ENCODE results near the gene ARL17A.
"Not testable (repeated sequence)": the region's sequence is repeated elsewhere in the genome, so short reads cannot be mapped to it uniquely, and the experiment has no call there.

Gene ARL17A

DNA sequence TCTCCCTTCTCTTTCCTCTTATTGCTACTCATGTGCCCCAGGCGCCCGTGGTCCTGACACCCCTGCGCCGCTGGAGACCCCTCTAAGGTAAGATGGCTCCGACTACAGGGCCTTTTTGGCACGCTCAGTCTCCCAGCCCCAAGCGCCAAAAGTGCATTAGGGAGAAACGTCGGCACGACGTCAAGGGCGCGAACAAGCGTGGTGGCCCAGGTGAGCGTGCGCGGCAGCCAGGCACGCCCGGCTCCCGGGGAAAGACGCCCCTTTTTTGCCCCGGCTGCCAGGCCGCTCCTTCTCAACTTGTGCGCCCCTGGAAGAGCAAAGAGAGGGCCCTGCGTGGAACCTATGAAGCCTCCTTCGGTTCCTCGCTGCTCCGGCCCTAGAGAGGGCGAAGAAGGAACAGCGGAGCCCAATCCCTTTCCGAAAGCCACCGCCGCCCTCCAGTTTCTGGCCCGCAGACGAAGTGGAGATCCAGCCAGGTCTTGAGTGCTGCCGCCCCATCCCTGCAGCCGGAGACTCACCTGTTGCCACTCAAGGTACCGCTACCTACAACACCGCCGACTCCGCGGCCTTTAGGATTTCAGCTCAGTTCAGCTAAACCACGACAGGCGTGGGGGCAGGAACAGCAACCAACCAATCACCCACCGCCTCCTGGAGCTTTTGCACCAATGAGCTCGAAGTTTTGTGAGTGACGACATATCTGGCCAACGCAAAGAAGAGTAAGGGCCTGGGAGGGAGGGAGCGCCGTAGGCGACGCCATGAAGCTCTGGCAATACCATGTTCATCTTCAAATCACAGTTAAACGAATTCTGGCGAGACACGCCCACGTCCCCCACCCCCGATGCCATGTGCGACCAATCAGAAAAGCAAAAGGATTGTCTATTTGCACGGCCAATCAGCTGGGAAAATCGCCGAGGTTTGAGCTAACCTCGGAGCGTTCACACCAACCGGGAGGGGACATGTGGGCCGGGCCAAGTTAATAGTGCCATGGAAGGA is at the start of gene ARL17A:
Gene ARL17A, minus strand, starts transcription at position 609 of the 993 bp plus-strand sequence. CDS start 3,369 bp downstream, outside the sequence.
- not testable (repeated sequence) for DNase-seq (ENCODE audit: low read depth)
- H3K4me3 ChIP-seq (replicated peaks; ENCODE audit: low read depth, low read length) = peak within 1 kb of the TSS; percentile 19

DNA sequence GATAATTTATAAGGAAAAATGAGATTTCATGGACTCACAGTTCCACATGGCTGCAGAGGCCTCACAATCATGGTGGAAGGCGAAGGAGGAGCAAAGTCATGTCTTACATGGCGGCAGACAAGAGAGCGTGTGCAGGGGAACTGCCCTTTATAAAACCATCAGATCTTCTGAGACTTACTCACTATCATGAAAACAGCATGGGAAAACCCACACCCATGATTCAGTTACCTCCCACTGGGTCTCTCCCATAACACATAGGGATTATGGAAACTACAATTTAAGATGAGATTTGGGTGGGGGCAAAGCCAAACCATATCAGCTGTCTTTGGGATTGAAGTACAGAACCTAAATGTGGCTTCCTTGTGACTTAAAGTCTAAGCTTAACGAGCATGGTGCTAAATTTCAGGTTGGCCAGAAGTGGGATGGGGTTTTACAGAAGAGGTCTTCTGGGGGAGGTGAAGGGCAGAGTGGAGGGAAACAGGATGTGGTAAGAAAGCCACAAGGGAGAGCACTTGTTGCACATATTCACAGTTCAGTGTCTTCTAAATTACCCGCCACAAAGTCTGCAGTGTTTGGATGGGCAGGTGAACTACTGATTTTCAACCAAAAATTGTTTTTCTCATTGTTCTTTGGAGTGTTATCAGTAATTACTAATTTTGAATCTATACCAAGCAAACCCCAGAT is 49.4 kb upstream of the ARL17A start:
- not testable (repeated sequence) for H3K4me3 ChIP-seq (replicated peaks; ENCODE audit: low read depth, low read length); DNase-seq (ENCODE audit: low read depth)

DNA sequence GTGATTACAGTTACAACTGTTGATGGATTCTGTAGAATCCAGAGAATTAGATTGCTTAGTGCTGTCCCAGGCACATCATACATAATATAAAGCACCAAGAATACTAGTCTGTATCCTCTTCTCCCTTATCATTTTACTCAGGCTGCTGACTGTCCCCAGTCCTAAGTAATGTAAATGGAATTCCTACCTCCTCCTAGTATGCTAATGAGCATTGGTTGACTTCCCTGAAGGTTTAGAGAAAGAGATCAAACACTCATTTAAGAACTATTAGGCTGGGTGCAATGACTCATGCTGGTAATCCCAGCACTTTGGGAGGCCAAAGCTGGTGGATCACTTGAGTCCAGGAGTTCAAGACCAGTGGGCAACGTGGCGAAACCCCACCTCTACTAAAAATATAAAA is 48.0 kb upstream of the ARL17A start:
- DNase-seq (ENCODE audit: low read depth); H3K4me3 ChIP-seq (replicated peaks; ENCODE audit: low read depth, low read length): not testable (repeated sequence)

DNA sequence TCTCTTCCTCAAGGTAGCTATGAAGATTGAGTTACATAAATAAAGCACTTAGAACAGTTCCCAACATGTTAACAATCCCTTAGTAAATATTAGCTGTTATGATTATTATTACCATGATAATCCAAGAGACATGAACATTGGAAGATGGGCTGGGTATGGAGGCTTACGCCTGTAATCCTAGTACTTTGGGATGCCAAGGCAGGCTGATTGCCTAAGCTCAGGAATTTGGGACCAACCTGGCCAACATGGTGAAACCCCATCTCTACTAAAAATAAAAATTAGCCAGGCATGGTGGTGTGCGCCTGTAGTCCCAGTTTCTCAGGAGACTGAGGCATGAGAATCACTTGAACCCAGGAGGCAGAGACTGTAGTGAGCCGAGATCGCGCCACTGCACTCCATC is 45.2 kb upstream of the ARL17A start:
- not testable (repeated sequence) for DNase-seq (ENCODE audit: low read depth); H3K4me3 ChIP-seq (replicated peaks; ENCODE audit: low read depth, low read length)

DNA sequence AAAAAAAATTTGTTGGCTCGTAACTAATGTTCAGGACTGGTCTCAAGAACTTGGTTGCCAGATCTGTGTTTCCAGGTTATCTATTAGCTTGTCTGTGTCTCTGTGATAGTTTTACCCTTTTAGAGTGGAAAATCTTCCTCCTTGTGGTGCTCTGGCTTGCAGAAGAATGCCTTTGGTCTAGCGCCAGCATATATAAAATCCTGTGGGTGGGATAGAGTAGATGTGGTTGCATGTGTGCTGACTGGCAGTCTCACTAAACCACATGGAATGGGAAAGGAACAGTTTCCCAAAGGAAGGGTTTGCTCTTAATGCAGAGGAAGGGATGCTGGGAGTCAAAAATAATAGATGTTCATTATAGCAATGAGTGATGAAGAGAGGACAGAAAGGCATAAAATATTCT is 44.3 kb upstream of the ARL17A start:
- H3K4me3 ChIP-seq (replicated peaks; ENCODE audit: low read depth, low read length); DNase-seq (ENCODE audit: low read depth): not testable (repeated sequence)

DNA sequence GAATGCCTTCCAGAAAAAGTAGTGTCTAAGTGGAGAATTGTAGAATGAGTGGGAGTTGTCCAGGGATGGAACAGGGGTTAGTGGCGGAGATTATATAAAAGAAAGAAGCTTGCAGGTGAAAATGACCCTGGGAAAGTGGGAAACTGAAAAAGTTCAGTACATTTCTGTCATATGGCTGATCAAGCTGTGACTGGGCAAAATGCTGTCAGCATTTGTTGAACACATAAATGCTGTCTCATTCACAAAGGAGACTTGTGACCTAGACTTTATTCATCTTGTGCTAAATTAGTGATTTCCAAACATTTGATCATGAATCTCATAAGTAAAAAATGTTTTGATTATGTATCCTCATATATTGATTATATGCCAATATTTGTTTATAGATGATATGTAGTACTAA is 39.5 kb upstream of the ARL17A start:
- DNase-seq (ENCODE audit: low read depth); H3K4me3 ChIP-seq (replicated peaks; ENCODE audit: low read depth, low read length): not testable (repeated sequence)

DNA sequence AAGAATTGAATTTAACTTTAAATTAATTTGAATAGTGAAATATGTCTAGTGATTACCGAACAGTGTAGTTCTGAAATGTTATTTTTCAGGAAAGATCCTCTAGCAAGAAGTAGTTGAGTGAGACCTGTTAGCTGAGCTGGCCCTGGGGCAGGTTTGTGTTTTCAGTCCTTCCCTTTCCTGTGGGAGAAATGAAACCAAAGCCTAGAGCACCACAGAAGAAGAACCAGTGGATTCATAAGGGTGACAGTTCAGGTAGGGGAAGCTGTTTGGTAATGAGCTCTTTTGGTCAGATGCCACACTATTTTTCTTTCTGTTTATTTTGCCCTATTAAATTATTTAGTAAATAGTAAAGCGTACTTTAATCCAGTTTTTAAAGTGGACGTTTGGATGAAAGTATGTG is 37.6 kb upstream of the ARL17A start:
- not testable (repeated sequence) for H3K4me3 ChIP-seq (replicated peaks; ENCODE audit: low read depth, low read length); DNase-seq (ENCODE audit: low read depth)

DNA sequence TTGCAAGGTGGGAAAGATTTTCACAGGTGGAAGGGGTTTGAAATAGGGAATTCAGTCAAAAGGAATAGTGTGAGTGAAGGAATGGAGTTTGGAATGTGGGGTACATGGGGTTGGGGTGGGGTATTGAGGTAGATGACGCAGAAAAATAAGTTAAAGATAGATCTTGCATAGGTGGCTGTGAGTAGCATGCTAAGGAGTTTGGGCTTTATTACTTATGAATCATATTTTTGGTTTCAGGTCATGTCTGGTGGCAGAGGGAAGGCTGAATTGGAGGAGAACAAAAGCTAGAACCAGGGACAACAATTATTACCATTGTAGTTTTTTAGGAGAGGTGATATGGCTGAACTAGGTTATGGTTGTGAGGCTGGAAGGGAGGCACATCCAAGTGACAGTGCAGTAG is 34.4 kb upstream of the ARL17A start:
- not testable (repeated sequence) for DNase-seq (ENCODE audit: low read depth); H3K4me3 ChIP-seq (replicated peaks; ENCODE audit: low read depth, low read length)

DNA sequence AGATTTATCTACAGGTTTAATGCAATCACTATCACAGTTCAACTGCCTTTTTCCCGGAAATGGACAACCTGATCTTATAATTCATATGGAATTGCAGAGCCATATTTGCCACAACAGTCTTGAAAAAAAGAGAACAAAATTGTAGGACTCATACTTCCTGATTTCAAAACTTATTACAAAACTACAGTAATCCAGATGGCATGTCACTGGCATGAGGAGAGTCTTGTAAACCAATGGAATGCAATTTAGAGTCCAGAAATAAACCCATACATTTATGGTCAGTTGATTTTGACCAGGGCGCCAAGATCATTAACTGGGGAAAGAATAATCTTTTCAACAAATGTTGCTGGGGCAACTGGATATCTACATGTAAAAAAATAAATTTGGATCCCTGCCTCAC is 31.8 kb upstream of the ARL17A start:
- not testable (repeated sequence) for H3K4me3 ChIP-seq (replicated peaks; ENCODE audit: low read depth, low read length); DNase-seq (ENCODE audit: low read depth)

DNA sequence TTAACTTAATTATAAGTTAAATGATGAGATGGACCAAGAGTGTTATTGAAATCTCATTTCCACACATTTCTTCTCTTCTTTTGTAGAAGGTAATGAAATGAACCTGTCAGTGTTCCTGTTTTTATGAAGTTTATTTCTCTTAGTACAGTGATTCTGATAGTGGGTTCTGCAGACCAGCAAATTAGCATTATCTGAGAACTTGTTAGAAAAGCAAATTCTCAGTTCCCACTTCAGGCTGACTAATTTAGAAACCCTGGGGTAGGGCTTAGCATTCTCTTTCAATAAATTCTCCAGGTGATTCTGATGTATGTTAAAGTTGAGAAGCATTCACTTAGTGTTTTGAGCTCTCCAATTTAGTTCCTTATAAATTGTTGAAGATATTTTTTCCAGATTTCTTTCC is 23.6 kb upstream of the ARL17A start:
- H3K4me3 ChIP-seq (replicated peaks; ENCODE audit: low read depth, low read length); DNase-seq (ENCODE audit: low read depth): not testable (repeated sequence)

DNA sequence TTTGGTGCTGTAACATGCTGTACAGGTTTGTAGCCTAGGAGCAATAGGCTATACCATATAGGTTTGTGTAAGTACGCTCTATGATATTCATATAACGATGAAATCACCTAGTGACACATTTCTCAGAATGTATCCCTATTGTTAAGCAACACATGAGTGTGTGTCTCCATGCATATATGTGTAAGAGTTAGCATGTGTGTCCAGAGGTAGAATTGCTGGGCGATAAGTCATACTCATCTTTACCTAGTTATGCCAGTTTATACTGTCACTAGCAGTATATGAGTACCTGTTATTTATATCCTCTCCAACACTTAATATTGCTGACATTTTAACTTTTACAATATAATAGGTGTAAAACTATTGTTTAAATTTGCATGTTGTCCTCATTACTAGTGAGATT is 21.3 kb upstream of the ARL17A start:
- not testable (repeated sequence) for H3K4me3 ChIP-seq (replicated peaks; ENCODE audit: low read depth, low read length); DNase-seq (ENCODE audit: low read depth)

DNA sequence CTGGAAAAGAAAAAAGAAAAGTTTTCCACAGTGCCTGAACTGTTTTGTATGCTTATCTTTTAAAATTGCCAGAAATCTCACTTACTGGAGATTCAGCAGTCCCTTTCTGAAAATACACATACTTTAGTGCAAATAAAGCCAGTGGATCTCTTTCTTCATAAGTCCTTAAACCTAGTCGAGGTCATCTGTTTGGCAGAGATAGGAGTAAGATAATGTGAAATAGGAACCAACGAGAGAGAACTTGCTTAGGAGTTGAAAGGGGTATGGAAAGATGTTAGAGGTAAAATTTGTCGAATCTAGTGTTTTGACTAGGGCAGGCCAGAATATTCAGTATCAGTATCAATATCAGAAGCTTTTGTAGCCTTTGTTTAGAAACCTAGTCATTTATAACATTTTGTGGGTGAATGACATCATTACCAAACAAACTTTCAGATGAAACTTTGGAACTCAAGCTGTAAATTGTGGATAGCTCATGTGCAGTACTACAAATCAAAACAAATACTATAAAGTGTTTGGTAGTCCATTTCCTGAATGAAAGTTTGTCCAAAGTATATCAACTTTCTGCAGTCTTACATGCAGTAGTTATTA is 18.9 kb upstream of the ARL17A start:
- DNase-seq (ENCODE audit: low read depth) = not testable (repeated sequence)

DNA sequence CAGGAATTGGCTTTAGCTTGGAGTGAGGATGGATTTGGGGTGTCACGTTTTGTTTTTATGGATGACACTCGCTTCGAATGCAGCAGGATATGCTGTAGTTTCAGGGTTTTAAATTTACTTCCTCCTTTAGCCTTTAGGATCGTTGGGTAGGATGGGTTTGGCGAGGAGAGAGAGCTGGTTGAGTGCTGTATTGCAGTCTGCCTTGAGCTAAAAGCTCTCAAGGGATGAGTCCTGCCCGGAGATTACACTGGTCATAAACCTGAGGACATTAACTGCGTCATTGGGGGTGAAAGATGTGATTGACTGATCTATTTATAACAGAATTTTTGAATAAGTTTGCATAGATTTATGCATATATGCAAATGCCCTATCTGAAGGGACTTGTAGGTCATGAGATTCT is 11.8 kb upstream of the ARL17A start:
- DNase-seq (ENCODE audit: low read depth); H3K4me3 ChIP-seq (replicated peaks; ENCODE audit: low read depth, low read length): not testable (repeated sequence)

More for the DNA sequence above, 18.9 kb upstream of the ARL17A start:
- not testable (repeated sequence) for H3K4me3 ChIP-seq (replicated peaks; ENCODE audit: low read depth, low read length)

DNA sequence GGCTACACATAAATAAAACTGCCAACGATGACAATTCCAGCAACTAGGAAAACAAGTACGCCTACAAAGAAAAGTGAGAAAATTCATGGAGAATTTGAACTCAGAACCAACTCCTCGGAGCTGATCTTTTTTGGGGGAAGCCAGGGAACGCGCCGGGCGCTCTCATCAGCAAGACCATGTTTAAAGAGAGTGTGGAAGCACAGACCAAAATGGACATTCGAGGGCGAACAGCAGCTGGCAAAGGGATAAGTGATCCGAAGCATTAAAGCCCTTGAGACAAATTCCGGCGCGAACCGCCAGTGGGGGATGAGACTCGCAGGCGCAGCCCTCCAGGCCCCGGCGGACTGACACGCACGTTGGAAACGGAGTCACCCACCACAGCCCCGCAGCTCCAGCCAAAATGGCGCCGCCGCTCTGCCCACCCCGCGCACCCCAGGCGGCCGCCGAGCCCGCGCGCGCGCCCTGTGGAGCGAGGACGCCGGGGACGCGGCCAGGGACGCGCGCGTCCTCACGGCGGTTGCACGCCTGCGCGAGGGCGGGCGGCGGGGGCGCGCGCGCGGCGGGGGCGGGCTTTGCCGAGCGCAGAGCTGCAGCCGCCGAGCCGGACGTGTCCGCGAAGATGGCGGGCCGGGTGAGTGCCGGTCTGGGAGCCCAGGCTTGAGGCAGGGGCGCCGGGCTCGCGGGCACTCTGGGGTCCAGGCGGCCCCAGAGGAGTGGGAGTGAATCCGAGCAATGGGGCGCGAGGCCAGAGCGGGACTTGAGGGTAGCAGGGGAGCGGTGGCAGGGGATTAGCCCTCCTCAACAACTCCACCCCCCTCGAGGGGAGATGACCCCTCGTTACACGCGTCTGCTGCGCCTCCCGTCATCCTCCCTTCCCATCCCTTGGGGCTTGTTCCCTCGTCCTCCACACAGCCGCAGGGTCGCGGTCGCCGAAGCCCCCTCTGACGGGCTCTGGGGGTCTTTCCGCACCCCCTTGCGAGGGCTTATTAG is 11.0 kb upstream of the ARL17A start, which contains the start of gene NSF:
Gene NSF, plus strand, starts transcription at position 513 of the 990 bp plus-strand sequence. Its CDS starts 107 bp downstream, at position 620.
- not testable (repeated sequence) for DNase-seq (ENCODE audit: low read depth); H3K4me3 ChIP-seq (replicated peaks; ENCODE audit: low read depth, low read length)

DNA sequence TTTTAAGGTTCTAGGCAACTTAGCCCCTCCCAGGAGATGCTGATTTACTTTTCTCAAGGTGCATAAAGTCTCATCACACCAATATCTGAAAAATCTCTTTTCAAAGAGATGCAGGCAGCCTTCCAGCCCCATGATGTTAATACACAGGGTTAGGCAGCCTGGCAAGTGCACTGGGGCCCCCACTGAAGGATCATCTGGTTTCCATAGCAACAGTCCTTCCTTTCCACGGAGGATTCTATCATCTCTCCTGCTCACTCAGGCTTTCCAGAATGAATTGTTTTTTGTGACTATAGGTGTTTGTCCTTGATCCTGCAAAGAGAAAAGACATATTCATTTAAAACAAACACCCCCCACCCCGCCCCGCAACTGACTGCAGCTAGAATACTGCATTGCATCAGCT is 6.0 kb upstream of the ARL17A start:
- DNase-seq (ENCODE audit: low read depth); H3K4me3 ChIP-seq (replicated peaks; ENCODE audit: low read depth, low read length): not testable (repeated sequence)

DNA sequence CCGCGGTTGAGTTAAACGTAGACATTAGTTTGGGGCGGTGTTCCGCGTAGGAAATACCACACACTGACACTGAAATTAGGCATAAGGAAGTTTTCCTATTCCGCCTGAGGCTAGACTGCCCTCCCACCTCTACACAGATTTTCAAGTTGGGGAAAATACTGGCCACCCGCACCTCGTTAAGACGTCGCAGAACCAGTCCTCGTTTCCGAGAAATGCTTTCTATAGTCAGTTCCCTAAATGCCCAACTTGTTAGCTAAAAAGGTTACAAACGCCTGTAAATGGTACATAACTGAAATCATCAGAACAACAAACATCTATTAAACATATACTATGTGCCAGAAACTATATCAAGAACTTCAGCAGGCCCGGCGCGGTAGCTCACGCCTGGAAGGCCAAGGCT is 591 bp upstream of the ARL17A start:
- DNase-seq (ENCODE audit: low read depth) = not testable (repeated sequence)
- peak overlapping the region; percentile 19 for H3K4me3 ChIP-seq (replicated peaks; ENCODE audit: low read depth, low read length)

DNA sequence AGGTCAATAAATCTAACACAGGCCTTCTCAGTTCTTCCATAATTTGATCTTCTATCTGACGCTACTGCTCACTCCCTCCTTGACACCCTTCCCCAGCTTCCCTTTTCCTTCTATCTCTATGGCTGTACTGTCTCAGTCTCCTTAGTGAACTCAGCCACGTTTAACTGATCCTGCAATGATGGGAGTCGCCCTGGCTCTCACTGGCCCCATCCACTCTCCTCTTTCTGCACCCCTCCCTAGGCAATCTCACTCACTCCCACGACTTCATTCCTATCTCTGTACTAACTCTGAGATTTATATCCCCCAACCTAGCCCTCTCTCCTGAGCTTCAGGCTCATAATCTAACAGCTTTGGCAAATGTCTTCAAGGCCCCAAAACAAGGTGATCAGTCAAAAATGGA is 7.7 kb downstream of the ARL17A start:
- H3K4me3 ChIP-seq (replicated peaks; ENCODE audit: low read depth, low read length); DNase-seq (ENCODE audit: low read depth): not testable (repeated sequence)

DNA sequence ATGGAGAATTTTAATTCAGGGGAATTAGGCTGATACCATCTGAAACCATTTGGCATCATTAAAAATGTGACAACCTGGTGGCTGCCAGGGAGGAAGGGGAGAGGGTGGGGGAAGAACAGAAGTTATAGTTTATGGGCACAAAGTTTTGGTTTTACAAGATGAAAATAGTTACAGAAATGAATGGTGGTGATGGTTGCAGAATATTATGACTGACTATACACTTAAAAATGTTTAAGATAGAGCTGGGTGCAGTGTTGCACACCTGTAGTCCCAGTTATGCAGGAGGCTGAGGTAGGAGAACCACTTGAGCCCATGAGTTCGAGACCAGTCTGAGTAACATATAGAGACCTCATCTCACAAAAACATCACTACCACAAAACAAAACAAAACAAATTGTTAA is 12.5 kb downstream of the ARL17A start:
- DNase-seq (ENCODE audit: low read depth); H3K4me3 ChIP-seq (replicated peaks; ENCODE audit: low read depth, low read length): not testable (repeated sequence)

Measured in fibroblast of pulmonary artery (primary cell).